HG02973 (cell line): Measurements from ENCODE around the gene FAM187B.

Experiments used
- ATAC-seq: cut with Tn5 transposase; IDR thresholded peaks from one replicate; pipeline ENCODE4 v1.9.1; 2021; ENCODE audit warnings: moderate library complexity; ENCODE audit not compliant: unreplicated experiment

Gene FAM187B

GRCh38 chr19:35228177-35228930 lies at the start of gene FAM187B:
FAM187B (minus strand) TSS chr19:35228739; CDS start chr19:35228680, 59 bp downstream.
- ATAC-seq: no peak

DNA sequence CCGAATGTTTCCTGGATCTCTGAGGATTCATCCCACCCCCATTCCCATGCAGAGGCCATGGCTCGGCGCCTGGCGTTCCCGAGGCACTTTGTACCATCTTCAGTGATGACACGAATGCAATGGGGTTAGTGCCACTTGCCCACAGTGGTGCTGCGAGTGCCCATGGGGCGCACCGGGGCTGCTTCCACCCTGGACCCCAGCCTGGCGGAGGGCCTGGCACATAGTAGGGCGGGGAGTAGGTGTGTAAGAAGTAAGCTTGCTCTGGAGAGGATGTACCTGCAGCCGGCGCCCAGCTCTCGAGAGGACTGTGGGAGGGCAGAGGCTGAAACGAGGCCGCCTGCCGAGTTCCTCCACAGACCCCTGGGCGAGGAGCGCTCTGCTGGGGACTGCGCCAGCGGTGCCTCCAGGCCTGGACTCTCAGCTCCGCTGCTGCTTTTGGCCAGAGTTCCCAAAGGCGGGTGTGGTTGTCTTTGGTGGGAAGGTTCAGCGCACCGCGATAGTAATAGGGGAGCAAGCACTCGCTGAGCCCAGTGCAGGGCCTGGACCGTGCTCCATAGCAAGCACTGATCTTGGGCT lies 48.3 kb upstream of the FAM187B start:
- no peak for ATAC-seq

DNA sequence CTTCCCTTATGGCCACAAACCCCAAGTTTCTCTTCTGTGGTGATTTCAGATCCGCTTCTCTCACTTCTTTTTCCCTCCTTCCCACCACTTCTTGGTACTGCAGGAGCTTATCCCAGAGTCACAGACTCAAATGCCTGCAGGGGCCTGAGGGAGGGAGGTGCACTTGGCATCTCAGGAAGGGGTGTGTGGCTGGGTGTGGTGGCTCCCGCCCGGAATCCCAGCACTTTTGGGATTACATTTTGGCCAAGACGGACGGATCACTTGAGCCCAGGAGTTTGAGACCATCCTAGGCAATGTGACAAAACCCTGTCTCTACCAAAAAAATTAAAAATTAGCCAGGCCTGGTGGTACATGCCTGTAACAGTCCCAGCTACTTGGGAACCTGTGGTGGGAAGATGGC lies 45.8 kb upstream of the FAM187B start:
- ATAC-seq: no peak

- no peak for ATAC-seq
Observed at GRCh38 chr19:35273686-35274259, 45.2 kb upstream of the FAM187B start.

DNA sequence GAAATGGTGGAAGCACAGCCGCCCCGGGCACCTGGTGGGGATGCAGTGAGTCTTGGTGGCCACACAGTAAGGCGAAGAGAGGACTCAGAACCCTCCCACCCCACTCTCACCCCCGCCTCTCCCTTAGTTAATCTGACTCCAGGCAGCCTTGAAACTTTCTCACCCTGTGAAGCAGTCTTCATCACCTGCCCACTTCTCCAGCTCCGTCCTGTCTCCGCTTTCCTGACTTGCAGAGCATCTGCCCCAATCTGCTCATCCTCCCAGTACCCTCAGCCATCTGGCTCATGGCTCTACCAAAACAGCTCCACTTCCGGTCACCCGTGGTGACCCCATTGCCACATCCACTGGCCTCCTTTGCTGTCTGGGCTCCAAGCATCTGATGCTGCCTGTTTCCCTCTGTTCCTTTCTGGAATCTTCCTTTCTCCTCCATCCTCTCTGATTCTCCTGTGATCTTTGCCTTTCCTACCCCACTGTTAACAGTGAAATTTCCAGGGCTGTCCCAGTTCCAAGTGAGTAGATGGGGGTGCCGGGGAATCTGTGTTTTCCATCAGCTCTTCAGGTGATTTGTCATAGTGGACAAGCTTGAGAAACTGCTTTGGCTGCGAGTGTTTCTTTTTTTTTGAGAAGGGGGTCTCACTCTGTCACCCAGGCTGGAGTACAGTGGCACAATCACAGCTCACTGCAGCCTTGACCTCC lies 44.6 kb upstream of the FAM187B start:
- no peak for ATAC-seq

- ATAC-seq: no peak
Observed at GRCh38 chr19:35272122-35272719, 43.7 kb upstream of the FAM187B start.

GRCh38 chr19:35271546-35271945 lies 43.0 kb upstream of the FAM187B start:
- ATAC-seq: no peak

GRCh38 chr19:35270381-35270811 lies 41.9 kb upstream of the FAM187B start:
- ATAC-seq: no peak

- peak; percentile 48 for ATAC-seq
Observed at GRCh38 chr19:35269438-35270117, 41.0 kb upstream of the FAM187B start.

- peak; percentile 11 for ATAC-seq
Observed at GRCh38 chr19:35268536-35269437, 40.2 kb upstream of the FAM187B start, which contains the start of gene USF2. USF2 (plus strand) TSS chr19:35268962; CDS start chr19:35269102, 140 bp downstream.

GRCh38 chr19:35267818-35268535 lies 39.4 kb upstream of the FAM187B start:
- peak; percentile 48 for ATAC-seq

DNA sequence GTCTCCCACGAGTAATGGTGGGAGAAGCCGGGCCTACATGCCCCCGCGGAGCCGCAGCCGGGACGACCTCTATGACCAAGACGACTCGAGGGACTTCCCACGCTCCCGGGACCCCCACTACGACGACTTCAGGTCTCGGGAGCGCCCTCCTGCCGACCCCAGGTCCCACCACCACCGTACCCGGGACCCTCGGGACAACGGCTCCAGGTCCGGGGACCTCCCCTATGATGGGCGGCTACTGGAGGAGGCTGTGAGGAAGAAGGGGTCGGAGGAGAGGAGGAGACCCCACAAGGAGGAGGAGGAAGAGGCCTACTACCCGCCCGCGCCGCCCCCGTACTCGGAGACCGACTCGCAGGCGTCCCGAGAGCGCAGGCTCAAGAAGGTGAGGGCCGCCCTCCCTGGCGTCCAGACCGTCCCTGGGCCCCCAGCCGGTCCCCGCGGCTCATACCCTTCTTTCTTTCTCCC lies 38.8 kb upstream of the FAM187B start:
- no peak for ATAC-seq

- no peak for ATAC-seq
Observed at GRCh38 chr19:35266520-35267352, 38.2 kb upstream of the FAM187B start.

GRCh38 chr19:35265900-35266519 lies 37.5 kb upstream of the FAM187B start:
- ATAC-seq: no peak

DNA sequence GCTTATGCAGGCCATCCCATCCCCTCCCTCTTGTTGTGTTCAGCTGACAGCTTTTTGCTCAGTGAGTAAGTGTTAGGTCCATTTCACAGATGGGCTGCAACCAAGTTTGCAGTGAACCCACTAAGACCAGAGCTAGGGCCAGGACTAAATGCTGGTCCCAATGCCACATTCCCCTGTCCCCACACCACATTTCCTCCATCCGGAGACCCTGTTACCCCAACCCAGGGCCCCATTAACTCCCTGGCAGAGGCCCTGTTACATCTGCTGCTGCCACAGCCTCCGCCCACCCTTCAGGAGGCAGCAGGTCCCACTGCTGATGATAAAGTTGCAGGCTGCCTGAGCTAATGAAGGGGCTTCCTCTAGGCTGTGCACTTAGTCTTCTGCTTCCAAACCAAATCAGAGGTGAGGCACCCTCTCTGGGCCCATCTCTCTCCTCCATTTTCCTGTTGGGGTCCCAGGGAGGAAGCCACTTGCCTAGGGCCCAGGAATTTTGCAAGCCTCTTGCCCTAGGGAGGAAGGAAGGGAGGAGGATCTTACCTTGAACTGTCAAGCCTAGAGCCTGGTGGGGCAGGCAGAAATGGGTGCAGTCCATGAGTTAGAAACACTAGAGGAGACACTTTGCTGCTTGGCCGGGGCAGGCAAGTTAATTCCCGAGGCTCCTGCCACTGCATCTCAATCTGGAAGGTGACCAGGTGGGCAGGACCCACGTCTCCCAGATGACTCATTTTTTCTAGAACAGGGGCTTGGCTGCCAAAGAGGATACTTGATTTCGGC lies 36.8 kb upstream of the FAM187B start:
- ATAC-seq: no peak

DNA sequence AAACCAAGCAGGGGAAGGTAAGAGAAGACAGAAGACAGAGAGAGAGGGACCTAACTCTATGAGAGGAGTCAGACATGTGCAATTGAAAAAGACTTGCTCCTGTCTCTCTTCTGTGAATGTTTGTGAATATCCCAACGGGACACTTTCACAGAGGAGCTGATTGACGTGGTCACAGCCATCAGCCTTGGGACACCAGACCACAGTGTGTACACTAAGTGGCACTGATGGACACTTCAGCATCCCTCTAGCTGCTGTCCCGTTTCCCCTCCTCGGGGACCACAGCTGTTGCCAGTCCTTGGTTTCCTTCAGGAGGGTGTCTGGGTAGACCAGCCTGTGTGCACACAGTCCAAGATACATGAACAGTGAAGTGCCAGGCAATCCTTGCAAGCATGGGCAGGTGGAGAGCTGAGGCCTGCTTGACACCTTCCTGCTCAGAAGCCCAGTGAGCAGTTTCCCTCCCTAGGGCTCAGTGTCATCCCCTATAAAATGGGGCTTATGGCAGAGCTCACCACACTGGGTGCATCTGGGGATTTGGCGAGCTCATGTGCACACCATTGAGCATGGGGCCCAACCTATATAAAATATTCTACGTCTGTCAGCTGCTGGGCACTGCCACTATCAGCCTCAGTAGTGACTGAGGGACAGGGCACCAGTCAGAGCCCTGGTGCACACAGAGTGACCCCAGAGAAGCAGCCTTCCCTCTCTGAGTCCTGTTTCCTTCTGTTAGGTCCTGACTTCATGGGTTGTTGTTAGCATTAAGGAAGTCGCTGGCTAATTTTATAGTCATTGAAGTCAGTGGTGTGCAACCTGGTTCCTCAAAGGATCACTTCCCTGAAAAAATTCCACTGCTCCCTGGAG lies 36.0 kb upstream of the FAM187B start:
- ATAC-seq: no peak
